HTR-8/SVneo (cell line): ENCODE data around the gene MLLT6.

Experiments used
- DNase-seq: peaks from one replicate; pipeline ENCODE4 v3.0.0; 2011; ENCODE audit warnings: low spot score, mixed read lengths; ENCODE audit not compliant: insufficient read length
- FAIRE-seq: peaks from 2 replicates; lab custom pipeline; 2011; peaks lifted over from hg19 to GRCh38; lab: Jason Lieb, UNC

Gene MLLT6

DNA sequence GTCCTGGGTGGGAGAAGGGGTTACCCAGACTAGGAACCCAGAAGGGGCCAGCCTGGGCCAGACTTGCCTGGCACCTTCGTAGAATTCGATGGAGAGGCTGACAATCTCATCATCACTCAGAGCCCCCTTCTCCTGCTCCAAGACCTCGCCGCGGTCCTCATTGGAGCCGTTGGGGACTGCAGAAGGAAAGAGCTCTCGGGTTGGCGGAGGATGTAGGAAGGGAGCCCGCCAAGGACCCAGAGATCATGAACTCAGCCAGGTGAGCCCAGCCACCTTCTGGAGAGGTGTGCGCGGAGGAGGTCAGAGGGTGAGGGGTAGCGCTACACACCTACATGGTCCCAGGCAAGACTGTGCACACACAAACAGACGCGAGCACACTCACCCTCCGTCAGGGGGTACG is 33.6 kb downstream of the MLLT6 start:
- DNase-seq (no peak), FAIRE-seq (no peak)

DNA sequence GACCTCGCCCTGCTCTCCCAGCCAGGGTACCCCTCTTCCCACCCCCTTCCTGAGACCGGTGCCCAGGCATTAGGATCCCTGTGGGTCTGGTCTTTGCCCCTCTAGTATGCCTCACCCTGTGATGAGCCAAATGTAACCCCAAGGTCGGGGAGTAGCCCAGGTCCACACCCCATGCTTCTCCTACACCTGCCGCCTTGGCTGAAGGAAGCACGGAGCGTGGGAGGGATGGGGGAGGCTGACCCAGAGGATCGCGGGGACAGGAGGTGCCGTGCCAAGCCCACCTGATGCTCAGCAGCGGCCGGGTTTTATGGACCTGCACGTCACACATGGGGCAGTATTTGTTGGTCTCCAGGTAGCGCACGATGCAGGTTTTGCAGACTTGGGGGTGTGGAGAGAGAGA is 34.2 kb downstream of the MLLT6 start:
- DNase-seq, result no peak

DNA sequence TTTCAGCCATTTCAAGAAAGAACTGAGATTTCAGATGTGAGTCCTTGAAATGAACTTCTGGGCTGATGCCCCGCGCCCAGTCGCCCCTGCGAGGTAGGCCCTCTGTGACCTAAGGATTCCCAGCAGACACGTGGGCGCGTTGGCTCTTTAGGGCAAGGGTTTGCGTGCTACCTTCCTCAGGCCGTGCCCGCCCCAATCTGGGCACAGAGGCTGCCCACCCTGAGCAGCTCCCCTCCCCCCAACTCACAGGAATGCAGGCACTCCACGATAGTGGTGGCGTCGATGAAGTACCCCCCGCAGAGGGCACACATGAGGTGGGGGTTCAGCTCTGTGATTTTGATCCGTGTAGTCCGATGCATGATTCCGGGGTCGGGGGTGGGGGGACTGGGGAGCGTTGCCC is 35.0 kb downstream of the MLLT6 start:
- FAIRE-seq (no peak), DNase-seq (no peak)

More for the DNA sequence above, 34.2 kb downstream of the MLLT6 start:
- FAIRE-seq, result no peak

- DNase-seq, result no peak
- FAIRE-seq, result no peak
Measured at GRCh38 chr17:38740806-38741205, 35.7 kb downstream of the MLLT6 start.

GRCh38 chr17:38741461-38741860 is 36.4 kb downstream of the MLLT6 start:
- DNase-seq, result no peak
- no peak for FAIRE-seq

DNA sequence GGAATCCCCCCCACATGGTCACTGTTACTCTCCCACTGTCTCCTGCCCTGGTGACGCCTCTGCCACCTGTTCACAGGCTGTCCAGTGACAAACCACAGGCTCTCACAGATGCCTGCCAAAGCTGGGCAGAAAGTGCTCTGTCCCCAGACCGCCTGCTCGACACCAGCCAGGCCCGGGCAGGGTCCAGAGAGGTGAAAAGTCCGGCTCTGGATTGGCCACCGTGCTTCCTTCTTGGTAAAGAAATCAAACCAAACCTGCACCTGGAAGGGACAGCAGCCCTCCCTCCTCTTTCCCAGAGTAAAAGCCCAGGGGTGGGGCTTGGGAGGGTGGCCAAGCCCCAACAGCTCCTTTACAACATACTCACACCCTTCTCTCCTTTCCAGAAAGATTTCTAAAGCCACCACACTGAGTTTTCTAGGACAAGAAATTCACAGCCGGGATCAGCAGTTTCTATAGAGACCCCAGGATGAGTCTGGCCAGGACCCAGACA is 36.9 kb downstream of the MLLT6 start:
- DNase-seq, result no peak
- no peak for FAIRE-seq

GRCh38 chr17:38742411-38743308 is 37.6 kb downstream of the MLLT6 start:
- FAIRE-seq (no peak), DNase-seq (no peak)

DNA sequence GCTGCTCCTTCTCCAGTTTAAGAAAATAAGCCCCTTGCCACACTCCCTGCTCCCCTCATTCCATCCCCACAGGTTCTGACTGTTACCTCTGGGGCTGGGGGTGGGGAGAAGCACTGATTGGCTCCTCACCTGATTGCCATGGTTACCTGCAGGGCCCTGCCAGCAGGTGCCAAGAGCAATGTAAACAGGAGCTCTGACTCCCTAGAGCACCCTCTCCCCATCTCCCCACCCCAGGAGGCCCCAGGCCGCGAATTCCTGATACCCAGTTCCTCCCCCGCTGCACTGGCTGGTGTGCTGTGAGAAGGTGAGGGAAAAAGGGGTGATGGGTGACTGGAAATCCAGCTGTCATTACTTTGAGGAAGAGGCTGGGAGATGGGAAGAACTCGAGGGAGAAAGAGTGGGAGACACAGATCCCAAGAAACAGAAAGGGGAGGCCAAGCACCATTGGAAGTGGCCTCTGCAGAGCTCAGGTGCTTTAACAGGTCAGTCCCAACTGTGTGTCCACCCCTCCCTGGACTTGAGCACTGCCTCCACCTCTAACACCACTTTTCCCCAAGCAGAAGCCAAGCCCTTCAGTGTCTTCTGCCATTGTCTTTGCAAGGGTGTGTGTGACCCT is 38.6 kb downstream of the MLLT6 start:
- FAIRE-seq, result no peak
- DNase-seq, result no peak

- no peak for DNase-seq
Measured at GRCh38 chr17:38745545-38745944, 40.5 kb downstream of the MLLT6 start.

GRCh38 chr17:38746004-38746848 is 41.2 kb downstream of the MLLT6 start:
- no peak for DNase-seq
- no peak for FAIRE-seq

More at GRCh38 chr17:38745545-38745944, 40.5 kb downstream of the MLLT6 start:
- FAIRE-seq, result no peak

GRCh38 chr17:38746849-38747462 is 41.9 kb downstream of the MLLT6 start:
- no peak for FAIRE-seq
- DNase-seq, result no peak

DNA sequence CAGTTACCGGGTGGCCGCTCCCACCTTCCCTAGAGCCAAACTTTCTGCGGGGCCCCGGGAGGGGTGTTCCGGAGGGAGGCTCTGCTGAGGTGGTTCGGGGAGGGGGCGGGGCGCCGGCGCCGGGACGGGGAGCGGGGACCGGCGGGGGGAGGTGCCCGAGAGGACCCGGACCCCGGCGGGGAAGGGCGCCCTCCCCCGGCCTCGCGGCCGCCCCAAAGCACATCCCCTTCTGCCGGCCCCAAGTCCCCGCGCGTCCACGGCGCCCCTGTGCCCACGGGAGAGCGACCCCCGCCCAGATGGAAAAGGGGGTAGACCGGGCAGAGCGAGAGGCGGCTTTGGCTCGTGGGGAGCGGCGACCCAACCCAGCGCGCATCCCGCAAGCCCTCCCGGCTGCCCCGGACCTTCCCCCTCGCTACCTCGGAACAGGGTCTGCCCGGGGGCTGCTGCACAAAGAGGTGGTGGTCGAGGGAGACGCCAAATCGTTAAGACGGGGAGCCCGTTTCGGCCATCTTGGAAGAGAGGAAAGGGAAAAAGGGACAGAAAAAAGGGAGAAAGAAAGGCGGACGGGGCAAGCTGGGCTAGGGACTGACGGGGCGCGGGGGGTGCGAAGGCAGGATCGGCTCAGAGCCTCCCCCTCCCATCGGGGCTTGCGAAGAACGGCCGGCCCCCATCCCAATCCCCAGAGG is 42.5 kb downstream of the MLLT6 start:
- FAIRE-seq (no peak), DNase-seq (no peak)

DNA sequence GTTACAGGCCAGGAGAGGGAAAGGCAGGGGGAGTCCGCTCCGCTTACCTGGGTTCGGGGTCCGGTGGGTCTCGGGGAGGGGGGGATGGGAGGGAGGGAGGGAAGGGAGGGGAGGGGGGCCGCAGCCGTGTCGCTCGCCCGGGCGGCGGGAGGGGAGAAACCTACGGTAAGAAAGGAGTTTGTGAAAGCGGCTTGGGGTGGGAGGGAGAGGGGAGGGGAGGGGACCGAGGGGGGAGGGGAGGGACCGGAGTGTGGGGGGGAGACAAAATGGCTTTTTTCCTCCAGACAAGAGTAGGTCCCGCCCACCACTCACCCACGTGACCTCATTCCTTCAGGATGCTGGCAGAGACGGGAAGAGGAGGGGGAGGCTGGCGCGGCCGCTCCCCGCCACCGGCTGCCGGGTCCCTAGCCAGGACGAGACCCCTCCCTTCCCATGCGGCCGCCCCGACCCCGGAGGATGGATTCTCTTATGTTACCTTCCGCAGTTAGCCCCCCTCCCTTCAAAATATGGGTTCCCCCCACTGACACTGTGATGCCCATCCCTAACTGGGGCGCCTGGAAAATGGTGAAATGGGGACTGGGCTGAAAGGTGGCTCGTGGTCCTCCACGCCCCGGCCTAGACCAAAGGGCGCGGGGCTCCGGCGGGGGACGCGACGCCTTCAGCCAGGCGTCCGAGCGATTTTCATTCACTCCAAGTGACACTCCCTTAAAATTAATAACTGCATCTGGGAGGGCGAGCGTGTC is 43.2 kb downstream of the MLLT6 start, which contains the start of gene PCGF2:
PCGF2 (minus strand) TSS at position 188 of the 743 bp plus-strand sequence. CDS start 7,934 bp downstream, outside the sequence.
- peak; percentile 89 for DNase-seq
- no peak for FAIRE-seq

DNA sequence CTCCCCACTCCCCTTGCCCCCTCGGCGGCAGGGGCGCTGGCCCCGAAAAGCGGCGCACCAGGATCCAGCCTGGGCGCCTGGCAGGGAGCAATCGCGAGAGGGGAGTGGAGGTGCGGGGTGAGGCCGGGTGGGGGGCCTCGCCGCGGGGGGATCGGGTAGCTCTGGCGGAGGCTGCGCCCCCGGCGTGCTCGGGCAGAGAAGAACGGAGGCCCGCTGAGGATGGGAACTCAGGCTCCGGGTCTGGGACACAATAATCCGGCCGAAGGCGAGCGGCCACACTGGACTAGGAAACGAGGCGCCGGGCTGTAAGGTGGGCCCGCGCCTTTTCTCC is 43.8 kb downstream of the MLLT6 start:
- FAIRE-seq, result no peak
- DNase-seq, result no peak

DNA sequence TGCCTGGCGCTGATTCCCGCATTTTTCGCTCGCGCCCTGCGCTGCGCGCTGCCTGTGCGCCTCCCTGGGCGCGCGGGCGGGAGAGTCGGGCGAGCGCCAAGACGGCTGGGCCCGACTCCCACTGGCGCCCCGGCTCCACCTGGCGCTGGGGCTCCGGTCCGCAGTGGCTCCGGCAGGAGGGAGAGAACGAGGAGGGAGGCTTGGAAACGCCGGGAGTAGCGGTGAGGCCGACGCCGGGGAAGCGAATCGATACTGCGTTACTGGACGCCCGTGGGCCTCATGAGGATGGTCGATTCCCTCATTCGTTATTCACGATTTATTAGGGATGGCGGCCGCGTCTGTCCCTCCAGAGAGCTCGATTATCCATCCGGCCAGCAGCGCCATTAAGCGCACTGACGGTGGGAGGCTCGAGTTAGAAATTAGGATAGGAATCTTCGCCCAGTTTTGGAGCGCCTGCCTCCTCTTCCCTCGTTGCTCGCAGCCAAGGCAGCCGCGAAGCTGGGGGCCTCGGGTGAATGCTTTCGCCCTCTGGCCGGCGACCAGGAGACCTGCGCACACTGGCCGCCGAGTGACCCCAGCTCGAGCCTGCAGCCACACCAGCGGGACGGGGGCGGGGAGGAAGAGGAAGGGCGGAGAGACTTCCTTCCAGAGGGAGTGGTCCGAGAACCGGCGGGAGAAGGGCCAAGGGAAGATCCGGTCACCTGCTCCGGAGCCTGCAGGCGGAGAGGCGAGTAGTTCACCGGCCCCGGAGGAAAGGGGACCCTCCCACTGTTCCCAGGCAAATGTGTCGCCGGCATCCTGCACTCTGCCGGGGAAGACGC is 44.4 kb downstream of the MLLT6 start:
- no peak for FAIRE-seq
- peak; percentile 84 for DNase-seq

GRCh38 chr17:38750044-38750311 is 44.9 kb downstream of the MLLT6 start:
- no peak for DNase-seq
- no peak for FAIRE-seq

- DNase-seq (no peak), FAIRE-seq (no peak)
Measured at GRCh38 chr17:38750312-38751121, 45.4 kb downstream of the MLLT6 start.
